Measurements from ENCODE around the gene GRIK2.

GRIK2 gene

DNA sequence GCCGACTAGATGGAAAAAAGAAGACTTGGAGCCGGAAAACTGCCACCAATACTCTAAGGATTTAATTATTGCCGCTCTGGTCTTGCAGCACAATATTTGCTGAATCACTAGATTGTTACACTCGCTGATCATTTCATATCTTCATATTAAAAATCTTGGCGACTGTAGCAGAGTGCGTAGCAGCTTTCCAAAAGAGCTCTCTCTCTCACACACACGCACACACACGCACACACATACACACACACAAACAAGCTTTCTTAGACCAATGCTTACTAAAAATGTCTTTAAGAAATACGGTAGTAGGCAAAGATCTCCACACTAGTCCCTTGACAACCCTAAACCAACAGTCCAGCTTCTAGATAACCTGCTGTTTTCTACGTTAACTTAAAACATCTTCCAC is 7.7 kb downstream of the GRIK2 start:
- DNase-seq, result no peak

DNA sequence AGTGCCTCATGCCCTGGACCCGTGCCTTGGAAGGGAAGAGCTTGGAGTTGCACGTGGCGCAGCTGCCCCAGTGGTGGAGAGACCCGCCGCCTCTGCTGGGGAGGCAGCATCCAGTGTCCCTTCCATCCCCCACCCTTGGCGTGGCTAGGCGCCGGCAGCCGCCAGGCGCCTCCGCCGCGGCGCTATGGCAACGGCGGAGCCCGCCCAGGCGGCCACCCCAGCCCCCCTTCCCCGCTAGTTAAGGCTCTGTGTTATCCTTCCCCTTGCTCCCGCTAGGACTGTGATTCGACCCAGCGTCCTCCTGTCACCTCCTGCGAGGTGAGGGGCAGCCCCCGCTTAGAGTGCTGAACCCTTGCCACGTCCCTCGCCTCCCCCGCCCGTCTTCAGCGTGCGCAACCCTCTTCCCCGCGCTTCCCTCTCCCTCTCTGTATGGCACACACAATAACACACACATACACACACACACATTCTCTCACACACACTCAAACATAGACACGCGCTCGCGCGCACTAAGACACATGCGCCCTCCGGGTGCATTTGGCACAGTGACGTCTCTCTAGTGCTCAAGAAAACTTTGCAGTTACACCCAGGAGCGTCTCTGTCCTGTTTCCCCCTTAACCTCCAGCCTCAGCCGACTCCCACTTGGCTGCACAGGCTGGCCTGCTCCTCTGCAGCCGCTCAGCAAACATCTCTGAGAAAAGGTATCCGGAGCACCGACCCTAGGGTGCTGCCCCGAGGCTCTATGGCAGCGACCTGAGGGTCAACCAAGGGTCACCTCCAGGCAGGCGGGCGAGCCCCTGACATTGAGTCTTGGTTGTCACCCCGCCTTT is 8.5 kb downstream of the GRIK2 start:
- DNase-seq, result no peak

DNA sequence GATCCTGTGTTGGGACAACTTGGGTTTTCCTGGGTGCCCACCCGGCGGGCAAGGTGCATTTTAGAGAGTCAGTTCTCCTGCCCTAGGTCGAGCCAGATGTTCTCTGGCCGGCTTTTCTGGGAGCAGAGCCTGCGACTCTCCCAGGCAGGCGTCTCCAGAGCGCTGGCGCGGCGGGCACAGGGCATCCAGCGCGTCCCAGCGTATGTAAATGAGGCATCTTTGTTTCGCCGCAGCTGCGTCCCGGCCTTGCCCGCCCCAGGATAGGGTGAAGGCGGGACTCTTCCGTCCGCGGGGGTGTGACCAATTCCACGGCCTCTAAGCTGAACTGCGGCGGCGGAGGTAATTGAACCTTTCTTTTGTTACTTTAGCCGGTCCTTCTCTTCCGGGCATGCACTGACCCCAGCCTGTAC is 9.1 kb downstream of the GRIK2 start:
- DNase-seq, result no peak

DNA sequence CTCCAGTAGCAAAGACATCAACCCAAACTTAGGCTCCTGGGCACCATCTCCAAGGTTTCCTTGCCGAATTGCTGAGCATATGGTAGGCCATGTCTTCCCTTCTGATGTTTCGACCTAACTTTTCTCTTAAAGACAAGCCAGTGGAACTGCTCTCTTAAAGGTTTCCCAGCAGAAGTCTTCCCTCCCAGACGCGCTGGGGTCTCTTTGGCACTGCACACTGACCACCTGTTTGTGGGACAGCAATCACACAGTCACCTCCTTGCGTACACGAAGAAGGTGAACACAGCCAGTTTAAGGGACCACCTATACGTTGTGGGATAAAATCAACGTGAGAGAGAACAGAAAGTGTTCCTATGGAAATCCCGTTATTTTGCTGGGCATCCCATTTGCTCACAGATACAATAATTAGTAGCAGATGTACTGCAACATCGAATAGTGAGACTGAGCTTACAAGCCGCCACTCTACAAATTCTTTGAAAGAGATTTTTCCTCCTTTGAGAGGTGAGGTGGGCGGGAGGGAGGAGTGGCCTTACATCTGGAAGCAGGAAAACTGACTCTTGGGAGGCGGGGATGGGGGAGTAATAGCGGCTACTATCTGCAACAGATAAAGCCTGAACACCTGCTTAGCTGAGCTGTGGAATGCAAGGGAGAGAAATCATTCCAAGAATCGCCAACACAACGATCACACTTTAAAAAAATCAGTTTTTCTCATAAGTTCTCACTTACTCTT is 9.9 kb downstream of the GRIK2 start:
- DNase-seq, result no peak

DNA sequence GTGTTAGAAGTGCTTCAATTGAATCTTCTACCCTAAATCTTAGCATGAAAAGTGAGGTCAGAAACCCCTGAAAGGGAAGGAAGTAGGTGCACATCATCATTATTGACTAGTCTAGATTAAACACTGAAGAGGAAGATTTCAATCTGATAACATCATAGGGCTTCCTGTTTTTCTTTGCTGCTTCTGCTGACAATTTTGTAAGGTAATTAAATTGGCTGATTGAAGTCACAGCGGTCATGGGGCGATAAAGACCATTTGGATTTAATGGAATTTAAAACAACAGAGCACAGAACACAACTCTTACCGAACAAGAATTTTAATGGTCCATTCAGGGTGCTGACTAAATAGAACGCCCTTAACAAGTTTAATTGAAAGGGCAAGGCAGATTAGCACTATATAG is 11.3 kb downstream of the GRIK2 start:
- DNase-seq, result no peak

DNA sequence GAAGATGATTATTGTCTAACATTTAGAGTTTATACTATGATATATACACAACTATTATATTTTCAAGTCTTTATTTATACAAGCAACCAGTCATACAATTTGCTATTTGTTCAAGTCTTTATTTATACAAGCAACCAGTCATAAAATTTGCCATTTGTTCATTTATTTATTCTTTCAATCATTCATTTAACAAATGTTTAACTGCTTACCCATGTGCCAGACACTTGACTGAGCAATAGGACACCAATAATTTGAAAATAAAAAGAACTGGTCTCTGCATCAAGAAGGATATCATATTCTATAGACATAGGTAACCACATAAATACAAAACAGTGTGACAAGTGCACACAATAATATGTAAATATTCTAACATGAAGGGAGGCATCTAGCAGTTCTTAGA is 20.3 kb downstream of the GRIK2 start:
- DNase-seq, result no peak

DNA sequence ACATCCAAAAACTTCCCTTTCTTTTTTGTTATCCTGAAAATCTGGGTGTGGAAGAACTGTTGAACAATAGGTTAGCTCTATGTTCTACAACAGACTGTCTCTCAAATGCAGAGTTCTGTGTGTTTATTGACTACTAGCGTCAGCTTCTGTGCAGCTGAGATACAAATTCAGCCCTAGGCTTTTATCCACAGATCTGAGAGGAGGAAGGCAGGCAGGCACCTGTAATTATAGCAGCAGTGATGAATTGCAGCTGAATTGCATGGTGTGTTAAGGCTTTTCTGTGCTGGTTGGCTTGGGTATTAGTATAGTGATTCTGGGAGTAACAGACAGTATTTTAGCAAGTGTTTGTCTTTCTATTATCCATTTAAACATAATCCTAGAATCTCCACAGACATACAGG is 24.4 kb downstream of the GRIK2 start:
- DNase-seq, result no peak

DNA sequence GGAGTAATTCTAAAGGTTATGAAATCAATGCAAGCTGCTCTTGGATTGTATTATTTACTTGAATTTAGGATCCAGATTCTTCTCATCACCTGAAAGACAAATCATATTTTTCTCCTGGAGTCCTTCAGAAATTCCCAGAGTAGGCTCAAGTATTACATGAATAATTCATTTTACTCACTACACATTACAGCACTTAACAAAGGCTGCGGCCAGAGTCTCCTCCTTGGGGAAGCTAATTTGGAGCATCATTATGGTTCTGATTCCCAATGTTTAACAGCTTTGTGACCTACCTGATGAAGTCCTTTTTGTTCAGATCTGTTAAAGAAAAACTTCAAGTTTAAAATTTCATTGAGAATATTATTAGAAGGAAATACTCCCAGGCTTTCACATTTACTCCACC is 28.7 kb downstream of the GRIK2 start:
- DNase-seq, result no peak

DNA sequence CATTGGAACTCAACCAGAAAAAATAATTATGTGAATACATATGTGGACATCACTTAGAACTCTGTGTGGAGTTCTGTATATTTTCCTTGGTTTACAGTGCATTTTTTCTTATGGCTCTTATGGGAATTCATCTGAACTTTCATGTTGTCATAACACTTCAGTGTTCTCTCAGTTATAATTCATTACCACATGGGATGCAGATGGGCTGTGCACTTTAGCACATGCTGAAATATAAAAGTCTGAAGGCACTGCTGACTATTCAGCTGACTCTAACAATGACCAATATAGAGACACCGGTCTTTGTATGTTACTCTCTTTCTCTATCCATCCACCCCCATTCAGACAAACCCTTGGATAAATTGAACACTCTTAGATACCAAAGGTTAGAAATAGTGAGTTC is 29.3 kb downstream of the GRIK2 start:
- DNase-seq, result no peak

DNA sequence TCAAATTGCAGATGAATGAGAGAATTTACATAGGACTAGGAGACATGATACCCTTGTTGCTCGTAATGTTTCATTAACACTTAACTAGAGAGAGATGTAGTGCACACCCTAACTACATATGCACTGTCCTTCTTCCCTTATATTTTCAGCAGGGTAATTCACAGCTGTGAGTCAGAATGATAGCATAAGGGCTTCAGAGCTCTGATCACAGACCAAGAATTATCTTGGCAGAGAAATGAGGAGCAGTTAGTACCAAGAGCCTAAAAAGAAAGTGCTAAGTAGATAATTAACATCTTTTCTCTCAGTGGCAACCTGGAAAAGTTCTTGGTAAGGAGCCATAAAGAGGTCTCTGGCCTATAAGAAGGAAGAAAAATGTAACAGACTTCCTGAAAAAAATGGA is 35.8 kb downstream of the GRIK2 start:
- no peak for DNase-seq

DNA sequence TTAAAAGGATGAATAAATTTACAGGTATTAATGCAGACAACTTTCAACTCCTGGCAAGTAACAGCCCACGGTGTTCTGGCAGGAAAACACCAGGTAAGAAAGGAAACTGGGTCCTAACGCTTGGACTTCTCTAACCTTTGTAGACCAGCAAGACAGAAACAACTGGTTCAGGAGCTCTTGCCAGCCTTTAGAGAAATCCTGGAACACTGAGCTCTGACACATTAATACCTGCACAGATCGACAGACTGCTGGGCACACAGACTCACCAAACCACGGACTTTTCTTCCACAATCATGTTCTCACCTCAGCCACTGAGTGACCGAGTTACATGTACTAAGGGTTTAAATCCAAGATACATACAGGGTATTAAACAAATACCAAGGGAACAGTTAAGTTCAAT is 36.3 kb downstream of the GRIK2 start:
- no peak for DNase-seq

DNA sequence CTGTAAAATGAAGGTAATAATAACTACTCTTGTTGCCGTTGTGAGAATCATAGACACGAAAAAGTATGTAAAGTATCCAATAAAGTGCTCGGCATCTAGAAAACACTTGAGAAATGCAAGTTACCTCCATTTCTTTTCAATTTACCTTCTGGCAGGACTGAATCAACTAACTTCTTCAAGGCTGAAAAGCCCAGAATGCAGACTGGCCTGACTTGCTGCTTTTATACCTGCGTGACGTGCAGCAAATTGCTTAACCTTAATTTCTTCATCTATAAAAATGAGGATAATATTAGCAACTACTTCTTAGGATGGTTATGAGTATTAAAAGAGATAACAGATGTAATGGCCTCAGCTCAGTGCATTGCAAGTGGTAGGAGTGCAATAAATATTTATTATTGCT is 39.6 kb downstream of the GRIK2 start:
- DNase-seq, result no peak

DNA sequence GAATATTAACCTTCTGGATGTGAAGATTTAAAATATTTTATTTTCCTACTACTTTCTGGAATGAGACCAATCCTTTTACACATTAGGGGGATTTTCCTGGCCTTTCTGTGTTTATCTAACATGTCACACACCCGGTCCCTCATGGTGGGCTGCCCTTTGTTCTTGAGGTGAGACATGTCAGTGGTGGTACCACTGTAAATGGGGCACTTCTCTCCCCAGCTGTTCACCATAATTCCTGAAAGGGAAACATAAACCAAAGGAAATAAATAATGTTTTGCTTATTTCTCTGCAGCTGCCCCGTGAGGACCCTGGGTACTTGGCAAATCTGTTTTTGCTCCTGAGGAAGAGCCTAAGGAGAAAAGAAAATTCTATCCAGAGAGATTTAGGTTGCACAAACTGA is 41.1 kb downstream of the GRIK2 start:
- no peak for DNase-seq

DNA sequence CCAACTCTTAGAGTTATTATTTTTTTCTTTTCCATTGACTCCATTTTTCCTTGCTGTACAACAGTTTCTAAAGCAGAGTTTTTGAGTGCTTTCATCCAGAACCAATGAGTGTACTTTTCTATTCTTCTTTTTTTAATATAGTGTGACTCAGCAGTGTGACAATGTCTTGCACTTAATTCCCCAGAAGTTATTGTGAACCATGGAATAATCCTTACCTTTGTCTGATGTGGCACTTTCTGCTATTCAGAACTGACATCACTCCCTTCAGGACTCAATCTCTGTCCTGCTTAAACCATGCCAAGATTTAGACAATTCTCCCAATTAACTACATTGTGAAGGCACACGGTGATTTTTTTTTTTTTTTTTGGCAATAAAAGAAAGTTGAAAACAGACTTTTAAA is 41.5 kb downstream of the GRIK2 start:
- no peak for DNase-seq

DNA sequence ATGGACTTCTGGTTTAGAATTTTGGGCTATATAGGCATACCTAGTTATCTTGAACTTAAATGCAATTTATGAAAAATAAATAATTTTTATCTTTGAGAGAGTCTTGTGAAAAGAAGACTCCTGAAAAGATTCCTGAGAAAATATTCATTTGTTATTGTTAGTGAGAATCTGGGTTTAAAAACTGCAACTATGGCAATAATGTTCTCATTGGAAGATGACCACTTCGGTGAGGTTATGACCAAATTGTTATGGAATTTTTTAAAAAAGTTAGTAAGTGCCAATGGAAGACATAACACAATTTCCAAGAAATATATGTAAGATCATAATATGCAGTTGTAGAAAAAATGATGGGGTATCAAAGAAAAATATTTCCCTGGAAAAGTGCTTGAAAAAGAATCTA is 46.3 kb downstream of the GRIK2 start:
- no peak for DNase-seq

DNA sequence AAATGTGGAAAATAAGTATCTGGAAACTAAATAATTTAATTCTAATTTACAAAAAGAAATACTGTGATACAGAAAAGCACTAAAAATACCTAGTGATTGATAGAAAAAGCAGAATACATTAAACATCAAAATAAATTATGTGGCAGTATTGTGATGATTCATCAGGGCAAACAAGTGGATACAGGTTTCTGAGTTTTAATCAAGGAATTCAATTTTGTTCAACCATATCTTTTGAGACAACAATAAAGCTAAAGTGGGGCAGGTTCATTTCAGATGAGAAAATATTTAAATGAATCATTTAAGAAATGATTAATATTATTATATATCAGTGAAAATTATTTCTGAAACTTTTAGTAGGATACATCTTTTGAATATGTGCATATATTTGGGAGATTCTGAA is 49.8 kb downstream of the GRIK2 start:
- DNase-seq, result no peak

DNA sequence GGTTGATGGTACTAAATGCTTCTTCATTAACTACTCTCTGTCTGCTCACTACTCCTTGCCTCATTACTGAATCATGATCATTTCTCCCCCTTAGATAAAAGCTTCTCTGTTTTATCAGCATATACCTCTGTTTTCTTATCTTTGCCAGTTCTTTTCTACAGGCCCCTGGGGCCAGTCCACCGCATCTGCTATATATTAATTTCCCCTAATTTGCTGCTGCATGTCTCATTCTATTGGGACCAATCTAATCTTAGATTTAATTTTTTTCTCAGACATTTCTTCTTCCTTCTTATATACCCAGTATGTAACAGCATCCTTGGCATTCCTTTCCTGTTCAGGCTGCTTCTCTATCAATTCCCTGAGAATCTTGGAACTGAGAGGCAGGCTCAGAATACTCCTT is 51.2 kb downstream of the GRIK2 start:
- no peak for DNase-seq

DNA sequence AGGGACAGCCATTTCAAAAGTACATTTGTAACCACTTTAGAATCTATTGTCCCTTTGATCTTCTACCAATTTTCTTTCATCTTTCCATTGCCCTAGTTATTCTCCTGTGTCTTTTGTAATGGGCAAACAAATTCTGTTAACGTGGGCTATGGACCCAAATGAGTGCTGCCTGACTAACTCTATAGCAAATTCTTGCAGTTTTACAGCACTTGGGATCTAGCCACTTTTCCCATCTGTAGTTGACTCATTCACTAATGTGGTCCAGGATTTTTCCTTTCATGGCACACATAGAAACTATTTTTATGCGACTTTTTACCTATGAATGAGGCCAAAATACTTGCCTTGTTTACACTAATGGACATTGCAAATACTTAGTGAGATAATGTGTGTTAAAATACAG is 52.0 kb downstream of the GRIK2 start:
- DNase-seq, result no peak

DNA sequence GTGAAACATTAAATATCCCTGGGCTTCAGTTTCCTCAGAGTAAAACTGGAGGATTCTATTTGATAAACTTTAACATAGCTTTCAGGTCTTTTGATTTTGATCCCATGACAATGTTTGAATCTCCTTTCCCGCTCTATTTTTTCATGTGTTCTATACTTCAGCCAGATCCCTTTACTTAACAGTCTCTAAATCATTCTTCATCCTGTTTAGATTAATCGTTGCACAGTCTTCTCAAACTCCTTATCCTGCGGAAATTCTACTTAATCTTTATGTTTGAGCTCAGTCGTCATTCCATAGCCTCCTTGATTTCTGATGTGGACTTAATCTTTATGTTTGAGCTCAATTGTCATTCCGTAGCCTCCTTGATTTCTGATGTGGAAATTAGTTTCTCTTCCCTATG is 57.4 kb downstream of the GRIK2 start:
- DNase-seq, result no peak

DNA sequence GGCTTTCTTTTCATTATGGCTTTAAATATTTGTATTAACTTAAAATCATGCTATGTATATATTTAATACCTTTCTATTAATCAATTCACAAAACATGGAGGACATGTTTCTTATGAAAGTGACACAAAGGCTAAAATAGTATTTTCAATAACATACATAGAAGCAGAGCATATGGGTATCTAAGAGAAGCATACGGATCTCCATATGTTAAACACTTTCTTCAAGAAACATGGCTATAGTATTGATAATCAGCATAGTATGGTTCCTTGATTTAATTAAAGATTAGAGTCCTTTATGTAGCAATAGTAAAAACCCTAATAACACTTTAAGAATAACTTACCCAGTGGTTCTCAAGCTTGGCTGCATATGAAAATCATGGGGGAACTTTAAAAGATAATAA is 58.5 kb downstream of the GRIK2 start:
- no peak for DNase-seq

DNA sequence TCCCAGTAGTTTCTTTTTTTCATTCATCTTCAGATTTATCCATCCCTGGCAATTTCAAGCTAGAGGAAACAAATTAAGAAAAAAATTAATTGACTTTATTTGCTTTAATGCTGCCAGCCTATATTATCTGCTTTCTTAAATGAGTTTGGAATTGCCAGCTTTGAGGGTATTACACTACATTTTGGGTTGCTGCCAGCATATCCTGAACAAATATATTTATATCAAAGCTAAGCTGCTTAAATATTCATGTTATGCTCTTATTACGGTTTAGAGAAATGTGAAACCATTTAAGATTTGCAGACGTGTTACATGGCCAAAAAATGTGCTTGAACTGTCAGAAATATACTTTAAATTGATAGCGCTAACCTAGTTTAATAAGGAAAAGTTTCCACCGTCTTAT is 59.7 kb downstream of the GRIK2 start:
- DNase-seq, result no peak

DNA sequence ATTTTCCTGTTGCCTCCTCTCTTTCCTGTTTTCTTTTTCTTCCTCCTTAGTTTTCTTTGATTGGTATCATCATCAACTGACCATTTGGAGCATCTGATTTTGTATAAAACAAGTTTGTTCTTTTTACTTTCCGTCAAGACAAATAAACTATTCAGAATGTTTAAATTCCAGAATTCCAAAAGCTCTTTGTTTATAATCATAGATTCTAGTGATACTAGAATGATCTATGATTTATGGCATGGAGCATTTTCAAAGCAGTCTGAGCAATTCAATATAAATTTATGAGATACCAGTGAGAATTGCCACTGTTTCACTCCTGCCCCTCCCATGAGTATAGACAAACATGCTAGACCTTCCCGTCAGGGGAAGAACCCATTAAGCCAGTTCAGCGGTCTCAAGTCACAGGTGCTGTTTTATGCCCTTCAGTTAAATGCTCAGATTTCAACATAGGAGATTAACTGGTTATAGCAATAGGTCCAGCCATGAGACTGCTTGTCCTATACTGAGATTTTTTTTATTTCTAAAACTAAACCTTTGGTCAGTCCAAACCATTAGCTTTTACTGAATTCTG is 60.7 kb downstream of the GRIK2 start:
- no peak for DNase-seq

DNA sequence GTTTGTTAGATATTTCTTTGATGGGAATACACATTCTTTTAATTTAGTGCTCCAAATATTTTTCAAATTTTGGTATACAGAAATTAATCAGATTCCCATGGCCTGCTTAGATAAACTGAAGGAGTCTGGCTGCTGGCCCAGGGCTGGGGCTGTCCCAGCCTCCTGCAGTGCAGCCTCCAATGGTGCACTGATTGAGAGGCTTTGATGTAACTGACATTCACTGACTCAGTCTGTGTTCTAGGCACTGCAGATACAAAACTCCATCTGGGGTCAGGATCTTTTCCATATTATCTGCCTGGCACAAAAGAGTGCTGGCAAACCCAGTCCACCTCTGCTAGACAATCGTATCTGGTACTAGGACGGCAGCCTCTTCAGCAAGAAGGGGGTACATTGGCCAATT is 64.8 kb downstream of the GRIK2 start:
- DNase-seq, result no peak

DNA sequence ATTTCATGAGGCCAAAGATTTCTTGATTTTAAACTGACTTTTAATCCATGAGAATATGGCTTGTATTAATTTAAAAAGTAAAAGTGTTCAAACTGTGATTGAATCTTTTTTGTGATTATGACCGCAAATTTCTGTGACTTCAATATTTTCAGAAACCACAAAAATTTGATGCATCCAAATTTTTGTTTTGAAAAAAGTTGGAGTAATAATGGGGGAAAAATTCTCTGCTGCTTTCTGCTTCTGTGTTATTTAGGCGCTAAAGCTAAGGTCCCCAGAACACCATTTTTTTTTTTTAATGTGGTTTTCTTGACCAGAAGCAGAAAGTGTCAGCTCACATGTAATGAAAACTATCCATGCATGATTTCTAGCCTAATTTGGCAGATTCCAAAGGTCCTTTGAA is 65.3 kb downstream of the GRIK2 start:
- DNase-seq, result no peak
